HepG2 (cell line): ENCODE measurements around the gene CALHM5. TPM values are rescaled to one million over a fixed set of nuclear protein-coding genes. Genes with fewer than 3 reads are reported as not detected.

Experiments used
- ATAC-seq: fragments of 200-7000 bp; cut with Tn5 transposase; 3 replicates; pipeline ENCODE4 v1.9.1; 2020; ENCODE audit warnings: mild to moderate bottlenecking, moderate library complexity
- BruUV-seq: library from RNA; stranded (reverse); fragments of 400-500 nt; replicated peaks from 2 replicates; lab custom pipeline; 2021; lab: Mats Ljungman, UMichigan
- CTCF ChIA-PET: fragments of 300-600 bp; formaldehyde crosslinking; extraction: SDS; loops from one replicate; lab custom pipeline; 2021; ENCODE audit warnings: low total read pairs, inconsistent platforms, low intra/inter-chr PET ratio; lab: Yijun Ruan, JAX
- POLR2A ChIA-PET: fragments of 350-600 bp; sonication (Branson Sonifier 250); formaldehyde crosslinking; loops from one replicate; lab custom pipeline; 2020; ENCODE audit warnings: antibody characterized with exemption, inconsistent platforms; lab: Yijun Ruan, JAX
- DNase-seq: peaks from one replicate; pipeline ENCODE4 v3.0.0-alpha.2; 2015; ENCODE audit warnings: low spot score
- FAIRE-seq: peaks from 3 replicates; lab custom pipeline; 2011; peaks lifted over from hg19 to GRCh38; lab: Jason Lieb, UNC
- H2AFZ ChIP-seq: one replicate; pipeline ENCODE4 v1.6.1; 2011; ENCODE audit warnings: low read length, inconsistent platforms
- H3K27ac ChIP-seq: fragments of 300-600 bp; 3 replicates; pipeline ENCODE4 v1.8.0; 2011; ENCODE audit warnings: mixed run types, mild to moderate bottlenecking, mixed read lengths, low read length, inconsistent platforms; ENCODE audit not compliant: insufficient read depth; ENCODE audit errors: extremely low read length
- H3K27me3 ChIP-seq, 2 experiments: fragments of 200-600 bp in 1 of 2; 2 replicates in 1 of 2; 3 replicates in 1 of 2; pipeline versions ENCODE4 v1.6.0 to v1.8.0; 2011; ENCODE audit warnings: low read length in 2 of 2, mild to moderate bottlenecking in 2 of 2, moderate library complexity in 2 of 2, inconsistent platforms in 1 of 2; ENCODE audit not compliant: insufficient read depth in 2 of 2, control insufficient read depth in 1 of 2
- H3K36me3 ChIP-seq, 2 experiments: fragments of 200-600 bp in 1 of 2; replicated peaks in 1 of 2; 2 replicates in 1 of 2; 3 replicates in 1 of 2; pipeline versions ENCODE4 v1.5.1 to v1.8.0; 2011; ENCODE audit warnings: low read length in 2 of 2, inconsistent platforms in 1 of 2; ENCODE audit not compliant: insufficient read depth in 2 of 2, control insufficient read depth in 1 of 2
- H3K4me1 ChIP-seq: 2 replicates; pipeline ENCODE4 v1.5.1; 2012; ENCODE audit warnings: low read length, inconsistent platforms; ENCODE audit not compliant: insufficient read depth
- H3K4me2 ChIP-seq: 2 replicates; pipeline ENCODE4 v1.6.0; 2011; ENCODE audit warnings: low read depth, low read length, inconsistent platforms
- H3K4me3 ChIP-seq, 3 experiments: fragments of 200-600 bp in 1 of 3; sonication (generic), shearing (Covaris generic) in 1 of 3; replicated peaks in 1 of 3; 2 replicates each; pipeline ENCODE4 v1.5.1; 2011 to 2016; ENCODE audit warnings: low read length in 3 of 3, inconsistent platforms in 2 of 3, low read depth in 2 of 3, mild to moderate bottlenecking in 2 of 3, control low read depth in 1 of 3, mixed read lengths in 1 of 3; ENCODE audit not compliant: insufficient read depth in 1 of 3
- H3K79me2 ChIP-seq: one replicate; pipeline ENCODE4 v1.6.1; 2011; ENCODE audit warnings: low read length, inconsistent platforms; ENCODE audit not compliant: insufficient read depth
- H3K9ac ChIP-seq: 2 replicates; pipeline ENCODE4 v1.6.0; 2011; ENCODE audit warnings: mild to moderate bottlenecking, low read depth, low read length, inconsistent platforms; ENCODE audit not compliant: insufficient read depth
- H3K9me3 ChIP-seq: 2 replicates; pipeline ENCODE4 v1.5.1; 2012; ENCODE audit warnings: mild to moderate bottlenecking, low read length
- H4K20me1 ChIP-seq: 2 replicates; pipeline ENCODE4 v1.6.0; 2011; ENCODE audit warnings: inconsistent platforms, mild to moderate bottlenecking, low read length, moderate library complexity; ENCODE audit not compliant: insufficient read depth
- FUBP1 ChIP-seq: sonication (generic); formaldehyde crosslinking; IDR thresholded peaks from 2 replicates; pipeline ENCODE4 v1.5.1; 2020; ENCODE audit warnings: missing genetic modification reagents, mild to moderate bottlenecking, borderline replicate concordance
- HNF1B ChIP-seq: sonication (generic); formaldehyde crosslinking; IDR thresholded peaks from 2 replicates; pipeline ENCODE4 v1.5.1; 2020; ENCODE audit warnings: mild to moderate bottlenecking, moderate library complexity, missing genetic modification reagents
- NFATC3 ChIP-seq: sonication (generic); formaldehyde crosslinking; IDR thresholded peaks from 2 replicates; pipeline ENCODE4 v1.5.1; 2020; ENCODE audit warnings: mild to moderate bottlenecking, missing genetic modification reagents
- ZBTB49 ChIP-seq: sonication (generic); formaldehyde crosslinking; IDR thresholded peaks from 2 replicates; pipeline ENCODE4 v1.4.0; 2020; ENCODE audit warnings: missing genetic modification reagents, borderline replicate concordance
- ZNF281 ChIP-seq: sonication (generic); formaldehyde crosslinking; IDR thresholded peaks from 2 replicates; pipeline ENCODE4 v1.4.0; 2020; ENCODE audit warnings: missing genetic modification reagents, borderline replicate concordance
- ZNF414 ChIP-seq: sonication (generic); formaldehyde crosslinking; IDR thresholded peaks from 2 replicates; pipeline ENCODE4 v1.5.0; 2020; ENCODE audit warnings: missing genetic modification reagents
- ZNF510 ChIP-seq: sonication (generic); formaldehyde crosslinking; IDR thresholded peaks from 2 replicates; pipeline ENCODE4 v1.4.0; 2020; ENCODE audit warnings: low read depth, mild to moderate bottlenecking, missing genetic modification reagents
- ZNF550 ChIP-seq: sonication (generic); formaldehyde crosslinking; IDR thresholded peaks from 2 replicates; pipeline ENCODE4 v1.4.0; 2020; ENCODE audit warnings: mild to moderate bottlenecking, missing genetic modification reagents, borderline replicate concordance
- WGBS: methylation state at CpG from one replicate; pipeline ENCODE4 v1.1.6; 2017; ENCODE audit warnings: low lambda C conversion rate; 5-methylcytosine and 5-hydroxymethylcytosine counted together
- in situ Hi-C: cut with HindIII; loops from 2 replicates; pipeline ENCODE4 v1.10.0; 2017; ENCODE audit warnings: low pct_unique_long_range_greater_than_20kb; ENCODE audit not compliant: extremely low pct_ligation_motif_present
- intact Hi-C: fragments of 100-400 bp; cut with micrococcal nuclease; formaldehyde crosslinking; loops from one replicate; pipeline ENCODE4 v1.10.0; 2022; ENCODE audit not compliant: unreplicated experiment
- polyA plus RNA-seq, 8 experiments: library from polyadenylated mRNA; depleted of rRNA in 3 of 8; stranded (reverse) in 7 of 8; unstranded in 1 of 8; fragments of >200 nt; fragmentation: Illumina TruSeq in 4 of 8; extraction: Trizol in 4 of 8; gene quantifications; 2 replicates each; pipeline versions ENCODE4 v1.2.1 to v1.2.3, GENCODE V29; 2011 to 2016; ENCODE audit warnings: low read depth in 4 of 8, missing spikeins in 1 of 8, mixed read lengths in 1 of 8; ENCODE audit not compliant: insufficient read depth in 1 of 8
- total RNA-seq, 5 experiments: library from RNA; depleted of rRNA; stranded (reverse); fragments of >200 nt; fragmentation: Illumina TruSeq; extraction: Trizol; gene quantifications; 2 replicates each; pipeline ENCODE4 v1.2.3, GENCODE V29; 2016; ENCODE audit warnings: low read depth in 1 of 5

CALHM5 gene
- total and polyA plus RNA-seq, 2 of the 13 experiments (the other 11 are each of a cell fraction or from before 2014, with no cell fraction given), result not detected

- WGBS, result 28% methylated on average over 2 of the region's 2 CpGs
These were observed 11.5 kb downstream of the CALHM5 start for GRCh38 chr6:116522896-116523295.

More at GRCh38 chr6:116522896-116523295, 11.5 kb downstream of the CALHM5 start:
- Histone ChIP-seq H4K20me1 (no peaks in the 10 kb centered on the region), H3K27me3 (no peaks in the 10 kb centered on the region), H3K9ac (no peak overlapping the region), H2AFZ (no peak overlapping the region), H3K36me3 (no peaks in the 10 kb centered on the region), H3K79me2 (no peaks in the 10 kb centered on the region), H3K4me3 (no peak overlapping the region), H3K27ac (no peak overlapping the region), H3K4me1 (no peaks in the 10 kb centered on the region), H3K9me3 (no peaks in the 10 kb centered on the region), H3K4me2 (no peak overlapping the region)
- in situ Hi-C loops, result no loop called here
- no peak for FAIRE-seq
- TF ChIP-seq ZBTB49 (CRISPR knock-in tag), result no peak
- no peak for TF ChIP-seq HNF1B (CRISPR knock-in tag)
- no peak for TF ChIP-seq ZNF281 (CRISPR knock-in tag)
- no peak for TF ChIP-seq ZNF550 (CRISPR knock-in tag)
- no peak for TF ChIP-seq ZNF414 (CRISPR knock-in tag)
- no peak for TF ChIP-seq NFATC3 (CRISPR knock-in tag)
- no peak for TF ChIP-seq FUBP1 (CRISPR knock-in tag)
- TF ChIP-seq ZNF510, result no peak
- ATAC-seq, result no peak
- intact Hi-C loops, result no loop called here
- no peak for DNase-seq
- ChIA-PET POLR2A (no interaction called here), CTCF (no interaction called here)
- no TSS peak for BruUV-seq
